ELR (cell line): ENCODE results near the gene PDK3.

Source experiments
- DNase-seq: peaks from one replicate; pipeline ENCODE4 v3.0.0-alpha.2; 2015; ENCODE audit warnings: low read depth

The PDK3 gene

GRCh38 chrX:24464836-24465531 lies at the start of gene PDK3:
Gene PDK3, plus strand, starts transcription at chrX:24465286. Its CDS starts 170 bp downstream, at chrX:24465456.
- DNase-seq, result peak; percentile 80

GRCh38 chrX:24415921-24416320 lies 49.2 kb upstream of the PDK3 start:
- DNase-seq, result no peak

GRCh38 chrX:24423960-24424359 lies 41.1 kb upstream of the PDK3 start:
- DNase-seq, result no peak

- peak; percentile 35 for DNase-seq
Measured at GRCh38 chrX:24424948-24425347, 40.1 kb upstream of the PDK3 start.

- DNase-seq, result no peak
Measured at GRCh38 chrX:24425806-24426205, 39.3 kb upstream of the PDK3 start.

DNA sequence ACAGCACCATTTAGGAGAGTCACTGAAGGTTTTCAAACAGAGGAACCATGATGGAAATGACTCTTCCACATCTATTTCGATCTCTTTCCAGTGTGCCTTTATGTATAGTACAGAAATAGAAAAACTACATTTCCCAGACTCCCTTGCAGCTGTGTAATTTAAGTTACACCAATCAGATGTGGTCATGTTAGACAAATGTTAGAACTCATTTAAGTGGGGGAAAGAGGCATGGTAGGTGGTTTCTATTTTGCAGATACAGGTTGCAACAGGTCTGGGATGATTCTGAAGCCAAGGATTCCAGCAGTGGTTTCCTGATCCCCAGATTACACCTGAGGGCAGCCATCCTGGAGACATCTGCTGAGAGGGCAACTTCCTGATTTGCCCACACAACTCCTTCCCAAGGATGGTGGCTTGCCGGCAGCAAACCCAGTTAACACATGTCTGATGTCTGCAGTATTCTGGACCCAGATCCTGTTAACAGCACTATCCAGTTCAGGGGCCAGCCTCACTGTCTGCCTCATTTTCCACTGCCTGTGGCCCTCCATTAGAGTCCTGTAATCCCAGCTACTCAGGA lies 38.7 kb upstream of the PDK3 start:
- DNase-seq, result peak; percentile 40

- DNase-seq, result no peak
Measured at GRCh38 chrX:24426921-24427746, 38.0 kb upstream of the PDK3 start.

- no peak for DNase-seq
Measured at GRCh38 chrX:24427747-24428019, 37.4 kb upstream of the PDK3 start.

- DNase-seq, result no peak
Measured at GRCh38 chrX:24428516-24428915, 36.6 kb upstream of the PDK3 start.

DNA sequence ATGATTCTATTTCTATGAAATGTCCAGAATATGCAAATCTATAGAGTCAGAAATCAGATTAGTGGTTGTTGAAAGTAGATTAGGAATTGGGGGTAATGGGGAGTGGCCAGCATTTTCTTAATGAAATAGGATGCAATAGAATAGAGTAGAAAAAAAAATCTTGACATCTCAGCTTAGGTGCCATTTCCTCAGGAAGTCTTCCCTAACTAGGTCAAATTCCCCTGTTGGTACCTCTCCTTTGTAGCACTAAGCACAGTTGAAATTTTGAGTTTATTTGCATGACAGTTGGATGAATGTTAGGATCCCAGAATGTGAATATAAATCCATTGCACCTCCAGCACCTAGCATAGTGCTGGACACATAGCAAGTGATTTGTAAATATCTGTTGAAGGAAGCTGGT lies 30.0 kb upstream of the PDK3 start:
- DNase-seq, result no peak

GRCh38 chrX:24443918-24444317 lies 21.2 kb upstream of the PDK3 start:
- no peak for DNase-seq

GRCh38 chrX:24444645-24445044 lies 20.4 kb upstream of the PDK3 start:
- no peak for DNase-seq

DNA sequence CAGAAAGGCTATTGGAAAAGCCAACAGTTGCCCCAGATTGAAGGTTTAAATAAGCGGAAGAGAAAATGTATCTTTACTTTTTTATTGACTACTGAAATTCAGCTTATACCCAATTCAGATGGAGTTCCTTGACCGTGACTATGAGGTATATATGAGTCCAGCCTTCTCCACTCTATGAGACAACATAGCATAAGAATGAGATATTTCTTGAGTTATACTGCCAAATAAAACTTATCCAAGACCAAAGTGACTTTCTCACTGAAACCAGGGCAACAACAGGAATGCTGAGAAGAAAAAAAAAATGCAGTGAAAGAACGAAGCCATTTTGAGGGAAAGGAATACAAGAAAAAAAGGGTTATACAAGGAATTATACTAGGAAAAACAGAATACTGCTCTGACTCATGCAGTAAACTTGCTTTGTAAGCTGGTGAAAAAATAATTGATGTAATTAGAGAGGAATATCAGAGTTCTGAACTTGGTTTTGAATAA lies 16.3 kb upstream of the PDK3 start:
- no peak for DNase-seq

- DNase-seq, result no peak
Measured at GRCh38 chrX:24463077-24463476, 2.0 kb upstream of the PDK3 start.

DNA sequence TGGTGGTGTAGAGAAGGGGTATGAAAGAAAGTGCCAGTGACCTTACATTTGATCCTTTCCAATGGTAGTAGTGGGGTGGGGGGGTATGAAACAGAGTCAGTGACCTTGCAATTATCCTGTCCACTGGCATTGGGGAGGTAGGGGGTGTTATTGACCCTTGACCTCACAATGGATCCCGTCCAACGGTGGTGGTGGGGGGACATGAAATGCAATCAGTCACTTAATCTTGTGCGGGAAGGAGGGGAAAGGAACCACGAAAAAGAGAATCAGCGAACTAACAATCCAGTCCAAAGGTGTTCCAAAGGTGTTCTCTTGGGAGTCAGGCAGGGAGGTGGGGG lies 619 bp upstream of the PDK3 start:
- no peak for DNase-seq

GRCh38 chrX:24465532-24465865 lies 413 bp downstream of the PDK3 start:
- peak; percentile 2 for DNase-seq

GRCh38 chrX:24466025-24466424 lies 939 bp downstream of the PDK3 start:
- no peak for DNase-seq

DNA sequence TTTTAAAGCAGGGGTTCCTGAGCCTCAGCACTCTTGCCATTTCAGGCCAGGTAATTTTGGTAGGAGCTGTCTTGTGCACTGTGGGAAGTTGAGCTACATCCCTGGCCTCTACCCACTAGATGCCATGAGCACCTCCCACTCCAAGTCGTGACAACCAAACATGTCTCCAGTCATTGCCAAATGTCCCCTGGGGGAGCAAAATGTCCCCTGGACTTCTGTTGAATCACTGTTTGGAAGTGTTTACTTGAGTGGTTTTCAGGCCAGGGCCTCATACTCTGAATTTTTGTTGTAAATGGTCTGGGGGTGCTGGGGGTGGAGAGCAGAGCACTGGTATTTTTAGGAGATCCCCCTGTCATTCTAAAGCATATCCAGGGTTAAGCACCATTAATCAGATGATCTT lies 3.2 kb downstream of the PDK3 start:
- no peak for DNase-seq

- DNase-seq, result no peak
Measured at GRCh38 chrX:24471808-24472207, 6.7 kb downstream of the PDK3 start.

DNA sequence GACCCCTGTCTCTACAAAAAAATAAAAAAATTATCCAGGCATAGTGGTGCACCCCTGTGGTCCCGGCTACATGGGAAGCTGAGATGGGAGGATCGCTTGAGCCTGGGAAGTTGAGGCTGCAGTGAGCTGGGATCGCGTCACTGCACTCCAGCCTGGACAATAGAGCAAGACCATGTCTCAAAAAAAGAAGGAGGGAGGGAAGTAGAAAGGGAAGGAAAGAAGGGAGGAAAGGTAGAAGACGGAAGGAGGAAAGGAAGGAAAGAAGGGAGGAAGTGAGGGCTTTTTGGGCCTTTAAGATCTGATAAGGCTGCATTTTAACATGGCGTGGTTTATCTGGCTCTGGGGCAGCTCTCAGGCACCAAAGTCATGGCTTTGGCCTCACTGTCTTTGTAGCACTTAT lies 10.4 kb downstream of the PDK3 start:
- no peak for DNase-seq

DNA sequence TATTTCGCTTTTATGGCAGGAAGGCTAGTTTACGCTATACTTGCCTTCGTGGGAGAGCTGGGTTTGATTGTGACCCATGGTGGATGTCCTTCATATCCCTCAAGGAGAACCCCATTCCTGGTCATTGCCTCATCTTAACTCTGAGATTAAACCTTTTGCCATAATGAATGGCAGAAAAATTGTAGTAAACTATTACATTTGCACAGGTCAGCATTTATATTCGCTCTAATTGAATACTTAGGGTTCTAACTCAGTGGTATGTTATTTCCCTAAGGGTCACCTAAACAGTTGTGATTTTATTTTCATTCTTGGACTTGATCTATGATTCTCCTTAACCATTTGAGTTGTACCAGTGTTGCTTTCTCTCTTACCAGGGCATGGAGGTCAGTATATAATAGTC lies 13.4 kb downstream of the PDK3 start:
- DNase-seq, result no peak

DNA sequence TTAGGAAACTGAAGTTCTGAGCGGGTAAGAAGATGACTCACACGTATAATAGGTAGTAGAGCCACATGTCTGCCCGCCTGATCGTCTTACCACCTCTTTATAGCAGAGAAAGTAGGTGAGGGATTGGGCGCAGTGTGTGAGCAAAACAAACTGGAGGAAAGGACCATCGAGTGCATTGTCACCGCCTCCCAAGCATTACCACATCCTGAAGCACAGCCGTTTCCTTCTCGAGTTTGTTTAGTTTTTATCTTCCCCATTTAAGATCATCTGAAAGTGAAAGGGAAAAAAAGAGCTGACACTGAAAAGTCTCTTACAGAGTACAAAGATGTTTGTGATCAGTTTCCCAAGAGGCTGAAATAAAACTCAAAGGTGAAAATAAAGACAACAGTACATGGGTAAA lies 14.8 kb downstream of the PDK3 start:
- DNase-seq, result no peak

DNA sequence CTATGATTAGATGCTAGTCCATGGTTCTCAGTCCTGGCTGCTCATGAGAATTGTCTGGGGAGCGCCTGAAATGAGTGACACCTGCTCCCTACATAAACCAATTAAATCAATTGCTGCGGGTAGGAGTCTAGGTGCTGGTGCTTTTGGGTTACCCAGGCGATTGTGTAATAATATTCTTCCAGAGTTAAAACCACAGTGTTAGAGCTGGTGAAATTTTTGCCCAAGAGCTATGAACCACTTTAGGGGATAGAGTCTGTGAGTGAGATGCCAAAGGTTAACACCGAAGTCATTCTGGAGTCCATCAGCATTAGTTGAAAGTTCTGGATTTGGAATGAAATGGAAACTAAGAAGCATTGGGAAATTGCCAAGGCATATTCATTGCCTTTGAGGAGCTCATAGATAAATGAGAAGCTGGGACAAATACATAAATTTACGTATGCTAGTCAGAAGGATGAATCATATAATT lies 15.3 kb downstream of the PDK3 start:
- no peak for DNase-seq
